Measurements from ENCODE around the gene SLC6A9. TPM values are rescaled to one million over a fixed set of nuclear protein-coding genes. Genes with fewer than 3 reads are reported as not detected.

SLC6A9 gene
- total RNA-seq, 1 donor from 2014 or later, result 29.4 TPM

GRCh38 chr1:44049839-44050238, 18.6 kb upstream of the SLC6A9 start:
- Mint-ChIP-seq H3K27me3 (peaks cover 20% of the 10 kb centered on the region), H3K9me3 (ENCODE audit: low read depth) (no peaks in the 10 kb centered on the region), H3K4me3 (ENCODE audit: low read depth) (no peak overlapping the region), H3K36me3 (ENCODE audit: insufficient read depth) (no peaks in the 10 kb centered on the region), H3K27ac (no peak overlapping the region), H3K4me1 (ENCODE audit: low read depth) (peaks cover 7% of the 10 kb centered on the region)
- no peak for TF ChIP-seq CTCF (IDR thresholded peaks at IDR 0.05; ENCODE audit: unreplicated experiment)
- no peak for DNase-seq (ENCODE audit: low spot score, unreplicated experiment)

GRCh38 chr1:44048532-44049215, 17.4 kb upstream of the SLC6A9 start:
- H3K36me3 Mint-ChIP-seq (ENCODE audit: insufficient read depth), result no peaks in the 10 kb centered on the region
- no peaks in the 10 kb centered on the region for H3K9me3 Mint-ChIP-seq (ENCODE audit: low read depth)
- peaks cover 25% of the 10 kb centered on the region for H3K27me3 Mint-ChIP-seq
- no peak overlapping the region for H3K4me3 Mint-ChIP-seq (ENCODE audit: low read depth)
- no peak for TF ChIP-seq CTCF (IDR thresholded peaks at IDR 0.05; ENCODE audit: unreplicated experiment)
- peaks cover 7% of the 10 kb centered on the region for H3K4me1 Mint-ChIP-seq (ENCODE audit: low read depth)
- H3K27ac Mint-ChIP-seq, result peak overlapping the region; percentile 44
- DNase-seq (ENCODE audit: low spot score, unreplicated experiment), result no peak

GRCh38 chr1:44047131-44047530, 15.9 kb upstream of the SLC6A9 start:
- H3K4me1 Mint-ChIP-seq (ENCODE audit: low read depth), result peaks cover 7% of the 10 kb centered on the region
- H3K27me3 Mint-ChIP-seq, result peaks cover 25% of the 10 kb centered on the region
- DNase-seq (ENCODE audit: low spot score, unreplicated experiment), result no peak
- TF ChIP-seq CTCF (IDR thresholded peaks at IDR 0.05; ENCODE audit: unreplicated experiment), result no peak
- H3K27ac Mint-ChIP-seq, result no peak overlapping the region
- H3K4me3 Mint-ChIP-seq (ENCODE audit: low read depth), result no peak overlapping the region
- H3K9me3 Mint-ChIP-seq (ENCODE audit: low read depth), result no peaks in the 10 kb centered on the region
- no peaks in the 10 kb centered on the region for H3K36me3 Mint-ChIP-seq (ENCODE audit: insufficient read depth)

- Mint-ChIP-seq H3K9me3 (ENCODE audit: low read depth) (no peaks in the 10 kb centered on the region), H3K36me3 (ENCODE audit: insufficient read depth) (no peaks in the 10 kb centered on the region), H3K4me1 (ENCODE audit: low read depth) (peaks cover 7% of the 10 kb centered on the region), H3K27me3 (peaks cover 13% of the 10 kb centered on the region), H3K4me3 (ENCODE audit: low read depth) (no peak overlapping the region), H3K27ac (no peak overlapping the region)
- no peak for DNase-seq (ENCODE audit: low spot score, unreplicated experiment)
- TF ChIP-seq CTCF (IDR thresholded peaks at IDR 0.05; ENCODE audit: unreplicated experiment), result no peak
Measured at GRCh38 chr1:44045064-44045463, 13.8 kb upstream of the SLC6A9 start.

GRCh38 chr1:44044071-44044801, 13.0 kb upstream of the SLC6A9 start:
- H3K27ac Mint-ChIP-seq, result no peak overlapping the region
- H3K4me3 Mint-ChIP-seq (ENCODE audit: low read depth), result no peak overlapping the region
- no peak for DNase-seq (ENCODE audit: low spot score, unreplicated experiment)
- H3K27me3 Mint-ChIP-seq, result peaks cover 13% of the 10 kb centered on the region
- no peaks in the 10 kb centered on the region for H3K9me3 Mint-ChIP-seq (ENCODE audit: low read depth)
- no peak for TF ChIP-seq CTCF (IDR thresholded peaks at IDR 0.05; ENCODE audit: unreplicated experiment)
- no peaks in the 10 kb centered on the region for H3K36me3 Mint-ChIP-seq (ENCODE audit: insufficient read depth)
- peaks cover 7% of the 10 kb centered on the region for H3K4me1 Mint-ChIP-seq (ENCODE audit: low read depth)
